GM23248 (cell line): ENCODE measurements around the gene BCAR1.

Experiments used
- EZH2 ChIP-seq: fragments of 200-600 bp; sonication (generic); IDR thresholded peaks from 2 replicates; pipeline ENCODE4 v1.6.1; 2018; ENCODE audit warnings: antibody characterized with exemption, mild to moderate bottlenecking; ENCODE audit not compliant: insufficient read depth, poor library complexity, severe bottlenecking
- EZH2phosphoT487 ChIP-seq: fragments of 200-600 bp; sonication (generic); IDR thresholded peaks from 2 replicates; pipeline ENCODE4 v1.6.1; 2018; ENCODE audit warnings: antibody characterized with exemption, moderate library complexity, mild to moderate bottlenecking, low read depth; ENCODE audit not compliant: insufficient read depth

DNA sequence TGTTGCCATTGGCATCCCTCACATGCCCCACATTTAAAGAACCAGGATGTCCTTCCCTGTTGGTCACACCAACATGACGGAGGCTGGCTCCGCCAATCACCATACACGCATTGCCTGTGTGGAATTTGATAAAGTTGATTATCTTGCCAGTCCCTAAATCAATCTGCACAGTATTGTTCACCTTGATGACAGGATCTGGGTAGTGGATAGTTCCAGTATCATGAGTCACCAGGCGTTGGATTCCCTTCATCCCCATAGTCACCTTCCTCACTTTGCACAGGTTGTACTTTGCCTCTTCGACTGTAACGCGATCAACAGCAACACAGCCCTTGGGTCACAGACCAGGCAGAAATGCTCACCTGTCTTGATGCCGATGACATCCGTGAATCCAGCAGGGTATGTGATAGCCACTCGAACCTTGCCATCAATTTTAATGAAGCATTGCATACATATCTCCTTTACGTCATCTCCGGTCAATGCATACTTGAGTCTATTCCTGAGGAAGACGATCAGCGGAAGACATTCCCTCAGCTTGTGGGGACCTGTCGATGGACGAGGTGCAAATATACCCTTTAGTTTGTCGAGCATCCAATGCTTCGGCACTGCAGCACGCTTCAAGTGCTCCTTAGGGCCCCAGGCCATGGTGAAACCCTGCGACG, 58.7 kb downstream of the BCAR1 start:
- TF ChIP-seq EZH2 = no peak
- TF ChIP-seq EZH2phosphoT487 = no peak
